HL-60 (cell line): Measurements from ENCODE around the gene RIMS3.

Experiments used
- CTCF ChIP-seq: IDR thresholded peaks from one replicate; pipeline ENCODE4 v1.5.1; 2011; ENCODE audit warnings: low read length, control low read depth, inconsistent platforms; ENCODE audit not compliant: insufficient read depth
- GABPA ChIP-seq: IDR thresholded peaks from 2 replicates; pipeline ENCODE4 v1.6.1; 2012; ENCODE audit warnings: low read depth

DNA sequence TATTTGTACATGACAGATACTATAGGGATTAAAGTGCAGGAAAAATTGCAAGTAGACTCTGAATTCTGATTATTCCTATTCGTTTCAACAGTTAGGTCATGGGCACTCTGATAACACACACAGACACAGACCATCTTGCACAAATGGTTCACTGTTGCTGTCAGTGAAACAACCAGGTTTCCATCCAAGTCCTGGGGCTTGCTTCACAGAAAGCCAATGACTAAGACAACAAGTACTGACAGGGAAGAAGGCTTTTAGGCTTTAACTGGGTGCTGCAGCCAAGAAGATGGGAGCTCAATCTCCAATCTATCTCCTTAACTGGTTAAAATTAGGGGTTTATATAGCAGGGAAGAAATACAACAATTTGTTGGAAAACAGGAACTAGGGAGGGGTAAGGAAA, 57.6 kb downstream of the RIMS3 start:
- TF ChIP-seq CTCF (no peak), GABPA (no peak)
